Nephron (organoid): ENCODE results near the gene GTF2IRD1.
"Not testable (repeated sequence)": the region's sequence is repeated elsewhere in the genome, so short reads cannot be mapped to it uniquely, and the experiment has no call there.

Experiments
- H3K27ac Mint-ChIP-seq, 3 experiments: 2 replicates each; pipeline ENCODE4 v1.8.0; 2020; ENCODE audit warnings: mixed read lengths in 3 of 3, mild to moderate bottlenecking in 2 of 3, moderate library complexity in 1 of 3
- H3K27me3 Mint-ChIP-seq: 2 replicates; pipeline ENCODE4 v1.8.0; 2021; ENCODE audit warnings: low read depth, mild to moderate bottlenecking, moderate library complexity, mixed read lengths
- H3K36me3 Mint-ChIP-seq: 2 replicates; pipeline ENCODE4 v1.8.0; 2020; ENCODE audit warnings: low read depth, mixed read lengths
- H3K4me1 Mint-ChIP-seq: 2 replicates; pipeline ENCODE4 v1.8.0; 2020; ENCODE audit warnings: mixed read lengths
- H3K4me3 Mint-ChIP-seq, 3 experiments: 2 replicates each; pipeline ENCODE4 v1.8.0; 2020; ENCODE audit warnings: mild to moderate bottlenecking in 3 of 3, mixed read lengths in 3 of 3, moderate library complexity in 2 of 3
- H3K9me3 Mint-ChIP-seq: 2 replicates; pipeline ENCODE4 v1.8.0; 2020; ENCODE audit warnings: mixed read lengths
- CTCF ChIP-seq, 3 experiments: fragments of 200-600 bp; sonication (generic); IDR thresholded peaks; one replicate each; pipeline ENCODE4 v1.5.0; 2021; ENCODE audit warnings: antibody characterized with exemption in 3 of 3; ENCODE audit not compliant: unreplicated experiment in 3 of 3

The GTF2IRD1 gene

DNA sequence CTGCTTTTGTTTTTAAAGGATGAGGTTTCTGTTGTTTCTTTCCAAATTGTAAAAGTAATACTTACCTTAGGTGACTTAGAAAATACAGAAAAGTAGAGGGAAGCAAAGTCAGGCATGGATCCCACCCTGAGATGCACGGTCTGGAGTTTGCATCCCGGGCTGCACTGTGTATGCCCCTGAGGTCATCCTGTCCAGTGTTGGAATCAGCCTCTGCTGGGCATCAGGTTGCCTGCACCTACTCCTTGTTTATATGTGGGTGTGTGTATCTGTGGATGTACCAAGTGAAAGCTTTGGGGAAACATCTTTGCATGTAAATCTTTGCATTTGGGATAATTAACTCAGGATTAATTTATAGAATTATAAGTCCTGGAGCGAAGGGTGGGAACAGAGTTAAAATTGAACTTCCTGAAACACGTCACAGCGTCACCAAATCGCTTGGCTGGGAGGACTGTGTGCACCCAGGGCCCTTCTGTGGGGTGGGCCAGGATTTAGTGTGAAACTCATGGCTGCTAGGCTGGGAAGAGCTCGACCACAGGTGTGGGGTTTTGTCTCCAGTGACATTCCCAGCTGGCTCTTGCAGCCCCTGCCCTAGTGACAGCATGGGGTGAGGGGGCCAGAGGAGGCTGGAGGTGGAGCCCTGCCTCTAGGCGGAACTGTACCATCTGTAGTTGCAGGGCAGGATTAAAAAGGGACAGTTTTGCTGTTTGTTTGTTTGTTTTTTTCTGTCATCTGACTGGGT is 27.9 kb downstream of the GTF2IRD1 start:
- Mint-ChIP-seq H3K36me3 (no peaks in the 10 kb centered on the region), H3K4me1 (peaks cover 75% of the 10 kb centered on the region), H3K27me3 (no peaks in the 10 kb centered on the region), H3K27ac (peak overlapping the region; percentile 79 to 94 (median 91)), H3K9me3 (no peaks in the 10 kb centered on the region), H3K4me3 (peak overlapping the region in 2 of 3 experiments; percentile 14 to 68)
- no peak for TF ChIP-seq CTCF (IDR thresholded peaks at IDR 0.05; ENCODE audit: unreplicated experiment in 3 of 3)

DNA sequence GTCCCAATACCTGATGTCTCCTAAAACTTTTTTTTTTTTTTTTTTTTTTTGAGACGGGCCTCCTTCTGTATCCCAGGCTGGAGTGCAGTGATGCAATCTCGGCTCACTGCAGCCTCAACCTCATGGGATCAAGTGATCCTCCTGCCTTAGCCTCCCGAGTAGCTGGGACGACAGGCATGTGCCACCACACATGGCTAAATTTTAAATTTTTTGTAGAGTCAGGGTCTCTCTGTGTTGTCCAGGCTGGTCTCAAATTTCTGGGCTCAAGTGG is 28.4 kb downstream of the GTF2IRD1 start:
- Mint-ChIP-seq H3K27ac (peak overlapping the region in 2 of 3 experiments; percentile 79 to 94), H3K27me3 (no peaks in the 10 kb centered on the region), H3K4me3 (no peak overlapping the region), H3K36me3 (no peaks in the 10 kb centered on the region), H3K4me1 (peaks cover 73% of the 10 kb centered on the region), H3K9me3 (no peaks in the 10 kb centered on the region)
- TF ChIP-seq CTCF (IDR thresholded peaks at IDR 0.05; ENCODE audit: unreplicated experiment in 3 of 3), result no peak

DNA sequence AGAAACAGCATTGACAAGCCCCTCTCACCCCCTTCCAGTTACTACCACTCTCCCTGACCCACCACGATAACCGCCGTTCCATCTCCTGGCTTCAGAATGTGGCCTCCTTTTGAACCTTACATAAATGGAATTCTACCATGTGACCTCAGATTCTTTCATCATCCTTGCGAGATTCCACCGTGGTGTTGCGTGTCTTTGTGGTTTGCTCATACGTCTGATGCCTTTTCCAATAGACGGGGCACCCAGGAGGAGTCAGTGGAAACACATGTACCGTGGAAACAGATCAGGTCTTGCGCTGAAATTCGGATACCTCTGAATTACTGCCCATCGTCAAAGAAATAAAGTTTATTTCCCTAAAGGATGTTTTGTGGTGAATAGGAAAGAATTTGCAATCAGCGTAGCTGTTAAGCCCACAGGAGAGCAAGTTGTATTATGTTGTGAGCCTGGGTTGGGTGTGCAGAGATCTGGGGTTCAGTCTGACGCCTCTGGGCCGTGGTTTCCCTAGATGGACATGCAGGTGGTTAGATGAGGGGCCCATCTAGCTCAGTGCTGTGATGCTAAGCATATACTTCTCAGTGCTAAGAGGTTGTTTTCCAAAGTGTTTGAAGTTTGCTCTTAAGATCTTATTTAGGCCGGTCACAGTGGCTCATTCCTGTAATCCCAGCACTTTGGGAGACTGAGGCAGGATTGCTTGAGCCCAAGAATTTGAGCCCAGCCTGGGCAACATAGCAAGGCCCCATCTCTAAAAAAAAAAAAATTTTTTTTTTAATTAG is 29.1 kb downstream of the GTF2IRD1 start:
- H3K4me3 Mint-ChIP-seq, result peak overlapping the region in 2 of 3 experiments; percentile 15 to 35
- peak overlapping the region; percentile 79 to 84 (median 81) for H3K27ac Mint-ChIP-seq
- H3K4me1 Mint-ChIP-seq, result peaks cover 73% of the 10 kb centered on the region
- no peak for TF ChIP-seq CTCF (IDR thresholded peaks at IDR 0.05; ENCODE audit: unreplicated experiment in 3 of 3)
- H3K36me3 Mint-ChIP-seq, result no peaks in the 10 kb centered on the region
- H3K9me3 Mint-ChIP-seq, result no peaks in the 10 kb centered on the region
- no peaks in the 10 kb centered on the region for H3K27me3 Mint-ChIP-seq

- H3K27me3 Mint-ChIP-seq, result no peaks in the 10 kb centered on the region
These were observed 30.0 kb downstream of the GTF2IRD1 start for GRCh38 chr7:74483402-74484336.

GRCh38 chr7:74485611-74486010 is 31.9 kb downstream of the GTF2IRD1 start:
- peaks cover 52% of the 10 kb centered on the region for H3K4me1 Mint-ChIP-seq
- H3K4me3 Mint-ChIP-seq, result no peak overlapping the region
- H3K27me3 Mint-ChIP-seq, result no peaks in the 10 kb centered on the region
- peaks cover 2% of the 10 kb centered on the region for H3K36me3 Mint-ChIP-seq
- no peak for TF ChIP-seq CTCF (IDR thresholded peaks at IDR 0.05; ENCODE audit: unreplicated experiment in 3 of 3)
- H3K27ac Mint-ChIP-seq, result peak overlapping the region in 2 of 3 experiments; percentile 82 to 87
- H3K9me3 Mint-ChIP-seq, result no peaks in the 10 kb centered on the region

More at GRCh38 chr7:74483402-74484336, 30.0 kb downstream of the GTF2IRD1 start:
- TF ChIP-seq CTCF (IDR thresholded peaks at IDR 0.05; ENCODE audit: unreplicated experiment in 3 of 3), result no peak
- Mint-ChIP-seq H3K27ac (peak overlapping the region; percentile 77 to 81 (median 79)), H3K36me3 (no peaks in the 10 kb centered on the region), H3K4me3 (no peak overlapping the region), H3K4me1 (peaks cover 67% of the 10 kb centered on the region), H3K9me3 (no peaks in the 10 kb centered on the region)

- H3K27me3 Mint-ChIP-seq, H3K9me3 Mint-ChIP-seq, H3K27ac Mint-ChIP-seq, H3K4me3 Mint-ChIP-seq: not testable (repeated sequence)
- Mint-ChIP-seq H3K36me3 (peaks cover 30% of the 10 kb centered on the region), H3K4me1 (peaks cover 28% of the 10 kb centered on the region)
These were observed 34.9 kb downstream of the GTF2IRD1 start for GRCh38 chr7:74488518-74489030.
